ENCODE data around the gene SDHAF2.

DNA sequence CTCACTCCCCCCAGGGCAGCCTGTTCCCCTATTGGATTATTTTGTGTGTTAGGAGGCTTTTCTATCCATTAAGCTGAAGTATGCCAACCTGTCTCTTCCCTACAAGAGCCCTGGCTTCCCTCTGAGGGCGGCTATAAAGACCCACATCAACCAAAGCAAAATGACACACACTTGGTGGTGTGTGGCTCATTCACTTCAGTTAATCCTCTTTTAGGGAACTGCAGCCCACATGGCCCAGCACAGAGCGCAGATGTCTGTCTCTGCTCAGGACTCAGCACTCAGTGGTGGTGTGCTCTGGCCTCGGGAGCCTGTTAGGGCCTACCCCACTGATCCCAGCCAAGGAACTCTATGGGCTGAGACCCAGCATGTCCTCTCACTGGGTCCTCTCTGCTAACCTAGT is 46.4 kb downstream of the SDHAF2 start:
- TF ChIP-seq, protein P1, sequence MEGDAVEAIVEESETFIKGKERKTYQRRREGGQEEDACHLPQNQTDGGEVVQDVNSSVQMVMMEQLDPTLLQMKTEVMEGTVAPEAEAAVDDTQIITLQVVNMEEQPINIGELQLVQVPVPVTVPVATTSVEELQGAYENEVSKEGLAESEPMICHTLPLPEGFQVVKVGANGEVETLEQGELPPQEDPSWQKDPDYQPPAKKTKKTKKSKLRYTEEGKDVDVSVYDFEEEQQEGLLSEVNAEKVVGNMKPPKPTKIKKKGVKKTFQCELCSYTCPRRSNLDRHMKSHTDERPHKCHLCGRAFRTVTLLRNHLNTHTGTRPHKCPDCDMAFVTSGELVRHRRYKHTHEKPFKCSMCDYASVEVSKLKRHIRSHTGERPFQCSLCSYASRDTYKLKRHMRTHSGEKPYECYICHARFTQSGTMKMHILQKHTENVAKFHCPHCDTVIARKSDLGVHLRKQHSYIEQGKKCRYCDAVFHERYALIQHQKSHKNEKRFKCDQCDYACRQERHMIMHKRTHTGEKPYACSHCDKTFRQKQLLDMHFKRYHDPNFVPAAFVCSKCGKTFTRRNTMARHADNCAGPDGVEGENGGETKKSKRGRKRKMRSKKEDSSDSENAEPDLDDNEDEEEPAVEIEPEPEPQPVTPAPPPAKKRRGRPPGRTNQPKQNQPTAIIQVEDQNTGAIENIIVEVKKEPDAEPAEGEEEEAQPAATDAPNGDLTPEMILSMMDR (IDR thresholded peaks at IDR 0.05; ENCODE audit: poor library complexity): no peak
- no peak for TF ChIP-seq EZH2 (IDR thresholded peaks at IDR 0.05; ENCODE audit: borderline replicate concordance)
- TF ChIP-seq EZH2phosphoT487 (IDR thresholded peaks at IDR 0.05; ENCODE audit: low read depth, severe bottlenecking, unreplicated experiment): no peak

Measured in hepatocyte (in vitro differentiated cells).